Measurements from ENCODE around the gene TCF7L1.

The TCF7L1 gene

GRCh38 chr2:85195956-85196355 is 62.8 kb downstream of the TCF7L1 start:
- ATAC-seq: no peak
- TF ChIP-seq ZNF565 (CRISPR knock-in tag; conservative IDR thresholded peaks at IDR 0.05; ENCODE audit: low read depth) (no peak), ZC3H10 (CRISPR knock-in tag; IDR thresholded peaks at IDR 0.05) (no peak), RARB (CRISPR knock-in tag; IDR thresholded peaks at IDR 0.05) (no peak), ISL1 (CRISPR knock-in tag; IDR thresholded peaks at IDR 0.05) (no peak), BACH2 (CRISPR knock-in tag; IDR thresholded peaks at IDR 0.05; ENCODE audit: borderline replicate concordance) (no peak), POU6F1 (CRISPR knock-in tag; IDR thresholded peaks at IDR 0.05; ENCODE audit: borderline replicate concordance, low read depth) (no peak), GLIS3 (CRISPR knock-in tag; IDR thresholded peaks at IDR 0.05) (no peak), ARNTL (CRISPR knock-in tag; IDR thresholded peaks at IDR 0.05; ENCODE audit: borderline replicate concordance, low read depth) (no peak), ZFP3 (CRISPR knock-in tag; IDR thresholded peaks at IDR 0.05) (no peak), TOX (CRISPR knock-in tag; IDR thresholded peaks at IDR 0.05; ENCODE audit: borderline replicate concordance) (no peak), ZFP30 (CRISPR knock-in tag; IDR thresholded peaks at IDR 0.05) (no peak), ESRRG (CRISPR knock-in tag; IDR thresholded peaks at IDR 0.05) (no peak), ZNF8 (CRISPR knock-in tag; IDR thresholded peaks at IDR 0.05) (no peak), TCF4 (CRISPR knock-in tag; IDR thresholded peaks at IDR 0.05; ENCODE audit: borderline replicate concordance) (no peak), ZNF70 (CRISPR knock-in tag; IDR thresholded peaks at IDR 0.05) (no peak), TSHZ2 (CRISPR knock-in tag; IDR thresholded peaks at IDR 0.05) (no peak), CREB5 (CRISPR knock-in tag; IDR thresholded peaks at IDR 0.05; ENCODE audit: low read depth) (no peak), CSRNP3 (CRISPR knock-in tag; IDR thresholded peaks at IDR 0.05) (no peak)

- TF ChIP-seq ESRRG (CRISPR knock-in tag; IDR thresholded peaks at IDR 0.05): no peak
- no peak for TF ChIP-seq OSR1 (CRISPR knock-in tag; IDR thresholded peaks at IDR 0.05)
- no peak for TF ChIP-seq CSDC2 (CRISPR knock-in tag; IDR thresholded peaks at IDR 0.05)
- TF ChIP-seq ZFP30 (CRISPR knock-in tag; IDR thresholded peaks at IDR 0.05): no peak
- ATAC-seq: no peak
Observed at GRCh38 chr2:85199698-85200097, 66.5 kb downstream of the TCF7L1 start.

- ATAC-seq: no peak
- TF ChIP-seq GLIS3 (CRISPR knock-in tag; IDR thresholded peaks at IDR 0.05) (no peak), TOX (CRISPR knock-in tag; IDR thresholded peaks at IDR 0.05; ENCODE audit: borderline replicate concordance) (no peak), ZFP30 (CRISPR knock-in tag; IDR thresholded peaks at IDR 0.05) (no peak), PATZ1 (CRISPR knock-in tag; IDR thresholded peaks at IDR 0.05; ENCODE audit: borderline replicate concordance) (no peak), ESRRG (CRISPR knock-in tag; IDR thresholded peaks at IDR 0.05) (no peak), CREB5 (CRISPR knock-in tag; IDR thresholded peaks at IDR 0.05; ENCODE audit: low read depth) (no peak), PPARA (CRISPR knock-in tag; IDR thresholded peaks at IDR 0.05; ENCODE audit: borderline replicate concordance) (no peak), POU6F1 (CRISPR knock-in tag; IDR thresholded peaks at IDR 0.05; ENCODE audit: borderline replicate concordance, low read depth) (no peak), ZNF70 (CRISPR knock-in tag; IDR thresholded peaks at IDR 0.05) (no peak), SNAI2 (CRISPR knock-in tag; IDR thresholded peaks at IDR 0.05) (no peak), ZC3H10 (CRISPR knock-in tag; IDR thresholded peaks at IDR 0.05) (no peak), TCF4 (CRISPR knock-in tag; IDR thresholded peaks at IDR 0.05; ENCODE audit: borderline replicate concordance) (no peak), TSHZ2 (CRISPR knock-in tag; IDR thresholded peaks at IDR 0.05) (no peak), ZNF565 (CRISPR knock-in tag; conservative IDR thresholded peaks at IDR 0.05; ENCODE audit: low read depth) (no peak)
Observed at GRCh38 chr2:85209887-85210286, 76.7 kb downstream of the TCF7L1 start.

All from SK-N-SH treated with all-trans-retinoic acid at 6 μM for 48 hours (cell line).